HG02943 (cell line): ENCODE data around the gene CHD5.

Experiments used
- ATAC-seq: cut with Tn5 transposase; IDR thresholded peaks from one replicate; pipeline ENCODE4 v1.9.1; 2021; ENCODE audit warnings: mild to moderate bottlenecking, low read depth, moderate library complexity; ENCODE audit not compliant: unreplicated experiment

CHD5 gene

GRCh38 chr1:6162341-6162740, 17.8 kb downstream of the CHD5 start:
- ATAC-seq = no peak

- no peak for ATAC-seq
Observed at GRCh38 chr1:6158181-6158580, 21.9 kb downstream of the CHD5 start.

DNA sequence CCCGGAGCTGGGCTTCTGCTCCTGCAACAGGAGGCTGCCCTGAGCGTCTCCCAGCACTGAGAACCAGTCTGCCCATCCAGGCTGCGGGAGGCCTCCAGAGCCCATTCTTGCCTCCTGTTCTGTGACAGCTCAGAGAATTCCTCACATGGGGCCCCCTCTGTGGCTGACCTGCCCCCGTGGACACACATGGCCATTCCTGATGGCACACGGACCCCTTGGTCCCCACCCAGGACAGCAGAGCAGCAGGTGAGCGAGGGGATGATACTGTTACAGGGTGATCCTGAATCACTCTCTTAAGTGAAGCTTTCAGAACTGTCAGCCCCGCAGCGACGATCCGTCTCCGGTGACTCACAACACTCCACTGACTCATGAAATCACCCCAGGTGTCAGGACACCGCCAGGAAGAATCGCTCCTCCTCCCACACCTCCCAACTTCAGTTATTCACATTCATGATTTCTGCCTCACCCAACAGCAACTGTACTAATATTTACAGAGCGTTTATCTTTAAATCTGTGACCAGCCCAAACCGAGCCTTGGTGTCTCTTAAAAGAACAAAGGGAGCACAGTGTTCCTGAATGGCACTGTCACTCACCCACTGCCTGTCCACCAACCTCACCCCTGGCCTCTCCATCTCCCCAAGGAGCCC, 22.5 kb downstream of the CHD5 start:
- ATAC-seq = no peak

DNA sequence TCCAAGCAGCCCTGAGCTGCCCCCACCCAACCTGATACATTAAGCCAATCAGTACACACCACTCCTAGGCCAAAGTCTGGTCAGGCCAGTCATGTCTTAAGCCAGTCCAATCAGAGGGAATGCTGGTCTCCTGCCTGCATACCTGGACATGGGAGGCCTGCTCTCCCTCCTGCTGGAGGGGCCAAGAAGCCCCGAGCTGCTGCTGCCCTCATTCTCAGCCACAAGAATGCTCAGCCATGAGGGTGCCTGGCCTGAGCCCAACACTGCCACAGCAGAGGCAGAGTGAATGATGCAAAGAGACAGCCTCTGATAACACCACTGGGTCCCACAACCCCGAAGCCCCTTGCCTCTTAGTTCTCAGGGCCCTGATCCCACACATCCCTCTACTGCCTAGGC, 23.0 kb downstream of the CHD5 start:
- ATAC-seq = no peak

- no peak for ATAC-seq
Observed at GRCh38 chr1:6154525-6155319, 25.4 kb downstream of the CHD5 start.

- ATAC-seq = no peak
Observed at GRCh38 chr1:6152882-6153281, 27.2 kb downstream of the CHD5 start.

DNA sequence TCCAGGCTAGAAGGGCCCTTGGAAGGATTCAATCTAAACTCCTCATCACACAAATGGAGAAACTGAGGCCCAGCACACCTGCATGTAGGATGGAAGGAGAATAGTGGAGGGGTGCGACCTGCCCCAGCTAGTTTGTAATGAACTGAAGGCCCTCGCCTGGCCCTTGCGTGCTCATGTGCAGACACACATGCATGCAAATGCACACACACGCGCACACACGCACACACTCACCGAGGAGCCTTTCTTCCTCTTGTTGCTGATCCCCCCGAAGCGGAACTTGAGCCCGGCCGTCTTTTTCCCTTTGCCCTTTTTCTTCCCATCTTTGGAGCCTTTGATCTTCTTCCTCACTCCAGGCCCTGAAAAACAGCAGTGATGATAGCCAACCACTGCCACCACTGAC, 27.9 kb downstream of the CHD5 start:
- no peak for ATAC-seq

DNA sequence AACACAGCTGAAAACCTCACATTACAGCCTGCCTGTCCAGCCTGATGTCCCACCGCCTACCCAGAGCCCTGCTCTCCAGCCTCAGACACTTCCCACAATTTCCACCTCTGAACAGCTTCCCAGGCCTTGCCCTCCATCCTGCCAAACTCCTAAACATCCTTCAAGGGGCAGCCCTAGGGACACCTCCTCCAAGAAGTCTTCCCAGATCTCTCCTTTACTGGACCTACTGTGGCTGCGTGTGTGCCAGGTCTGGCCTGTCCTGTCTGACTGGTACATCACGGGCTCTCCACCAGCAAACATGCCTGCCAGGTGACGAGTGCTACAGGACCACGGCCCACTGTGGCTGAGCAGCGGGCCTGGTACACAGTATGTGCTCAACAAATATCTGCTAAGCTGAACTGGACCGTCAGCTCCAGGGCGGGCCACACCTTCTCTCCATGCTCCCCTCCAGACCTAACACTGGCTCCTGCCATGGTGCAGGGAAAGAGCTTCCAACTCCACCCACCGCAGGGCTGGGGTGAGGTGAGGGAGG, 28.8 kb downstream of the CHD5 start:
- ATAC-seq = no peak

DNA sequence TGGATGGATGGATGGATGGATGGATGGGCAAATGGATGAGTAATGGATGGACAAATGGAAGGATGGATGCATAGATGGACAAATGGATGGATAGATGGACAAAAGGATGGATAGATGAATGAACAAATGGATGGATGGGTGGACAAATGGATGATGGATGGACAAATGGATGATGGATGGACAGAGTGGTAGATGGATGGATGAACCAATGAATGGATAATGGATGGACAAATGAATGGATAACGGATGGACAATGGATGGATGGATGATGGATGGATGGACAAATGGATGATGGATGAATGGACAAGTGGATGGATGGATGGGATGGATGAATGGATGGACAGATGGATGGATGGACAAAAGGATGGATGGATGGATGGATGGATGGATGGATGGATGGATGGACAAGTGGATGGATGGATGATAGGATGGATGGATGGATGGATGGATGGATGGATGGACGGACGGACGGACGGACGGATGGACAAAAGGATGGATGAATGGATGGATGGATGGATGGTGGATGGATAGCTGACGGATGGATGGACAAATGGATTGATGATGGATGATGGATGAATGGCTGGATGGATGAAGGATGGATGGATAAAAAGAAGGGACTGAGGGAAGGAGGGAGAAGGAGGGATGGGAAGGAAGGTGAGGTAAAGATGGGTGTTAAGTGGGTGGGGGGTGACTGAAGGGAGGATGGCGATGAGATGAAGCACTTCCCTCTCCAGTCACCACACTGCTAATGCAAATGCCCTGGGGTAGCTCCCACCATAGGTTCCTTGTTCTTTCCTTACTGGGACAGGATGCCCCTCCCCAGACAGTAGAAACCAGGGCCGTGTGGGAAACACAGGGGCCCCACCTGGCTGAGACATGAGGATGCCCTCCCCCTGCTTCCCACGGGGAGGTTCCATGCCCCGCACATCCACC, 29.8 kb downstream of the CHD5 start:
- ATAC-seq = no peak

- no peak for ATAC-seq
Observed at GRCh38 chr1:6149597-6149996, 30.5 kb downstream of the CHD5 start.

DNA sequence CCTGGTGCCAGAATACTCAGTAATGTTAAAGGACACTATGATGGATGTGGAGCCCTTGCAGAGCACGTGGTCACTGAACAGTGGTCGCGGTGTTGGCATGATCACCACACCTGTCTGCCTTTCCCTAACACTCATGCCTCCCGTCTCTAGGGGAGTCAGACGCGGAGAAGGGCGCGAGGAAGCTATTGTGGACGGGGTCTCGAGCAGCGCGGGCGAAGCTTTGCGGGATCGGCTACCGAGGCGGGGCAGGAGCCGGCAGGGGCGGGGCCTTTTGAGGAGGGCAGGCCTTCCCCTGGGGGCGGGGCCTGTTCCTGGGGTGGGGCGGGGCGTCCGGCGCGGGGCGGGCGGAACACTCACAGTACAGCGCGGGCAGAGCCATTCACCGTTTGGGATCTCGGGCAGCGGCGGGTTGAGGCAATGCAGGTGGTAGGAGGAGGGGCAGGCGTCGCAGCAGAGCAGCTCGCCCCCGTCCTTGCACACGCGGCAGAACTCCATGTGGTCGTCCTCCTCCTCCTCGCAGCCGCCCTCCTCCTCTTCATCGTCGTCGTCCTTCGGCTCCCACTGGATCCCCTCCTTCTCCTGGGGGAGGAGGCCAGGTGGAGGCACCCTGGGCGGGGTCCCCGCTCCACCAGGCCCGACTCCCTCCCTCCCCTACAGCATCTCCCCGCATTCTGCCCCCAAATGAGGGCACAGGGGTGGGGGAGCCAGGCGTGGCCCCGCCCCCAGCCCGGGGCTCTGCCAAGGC, 31.5 kb downstream of the CHD5 start:
- ATAC-seq = no peak

GRCh38 chr1:6145864-6146410, 34.2 kb downstream of the CHD5 start:
- ATAC-seq = no peak

GRCh38 chr1:6145396-6145750, 34.7 kb downstream of the CHD5 start:
- ATAC-seq = no peak

DNA sequence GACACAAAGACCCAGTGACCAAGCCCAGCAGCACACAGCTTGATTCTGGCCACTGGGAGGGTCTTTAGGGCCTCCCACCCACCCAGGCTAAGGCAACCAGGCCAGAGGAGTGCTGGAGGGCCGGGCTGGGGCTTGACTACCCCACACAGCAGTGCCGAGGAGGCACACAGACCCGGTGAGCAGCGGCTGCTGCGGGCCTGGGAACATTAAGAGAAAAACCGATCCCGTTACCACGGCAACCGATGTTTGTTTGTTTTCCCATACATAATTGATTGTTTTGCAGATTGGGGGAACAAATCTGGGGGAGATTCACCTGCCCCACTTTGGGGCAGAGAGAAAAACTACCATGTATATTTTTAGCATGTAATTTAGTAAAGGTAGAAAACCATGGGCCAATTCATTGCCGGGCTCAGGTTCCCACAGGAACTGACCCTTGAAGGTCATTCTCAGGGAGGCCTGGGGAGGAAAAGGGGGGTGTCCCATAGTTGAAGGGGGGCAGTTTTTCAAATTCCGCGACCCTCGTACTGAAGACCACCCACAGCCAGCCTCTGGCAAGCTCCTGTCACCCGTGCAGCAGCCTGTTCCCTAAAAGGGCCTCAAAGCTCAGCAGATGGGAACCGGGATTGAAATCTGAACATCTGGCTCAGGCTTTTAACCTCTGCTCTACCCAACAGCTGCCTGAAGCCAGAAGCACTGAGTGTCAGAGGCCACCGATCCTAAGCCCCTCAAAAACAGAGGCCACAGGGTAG, 35.3 kb downstream of the CHD5 start:
- ATAC-seq = no peak

- ATAC-seq = no peak
Observed at GRCh38 chr1:6144175-6144574, 35.9 kb downstream of the CHD5 start.

- no peak for ATAC-seq
Observed at GRCh38 chr1:6143395-6143794, 36.7 kb downstream of the CHD5 start.

GRCh38 chr1:6142734-6143133, 37.4 kb downstream of the CHD5 start:
- no peak for ATAC-seq

GRCh38 chr1:6142036-6142621, 38.0 kb downstream of the CHD5 start:
- no peak for ATAC-seq

DNA sequence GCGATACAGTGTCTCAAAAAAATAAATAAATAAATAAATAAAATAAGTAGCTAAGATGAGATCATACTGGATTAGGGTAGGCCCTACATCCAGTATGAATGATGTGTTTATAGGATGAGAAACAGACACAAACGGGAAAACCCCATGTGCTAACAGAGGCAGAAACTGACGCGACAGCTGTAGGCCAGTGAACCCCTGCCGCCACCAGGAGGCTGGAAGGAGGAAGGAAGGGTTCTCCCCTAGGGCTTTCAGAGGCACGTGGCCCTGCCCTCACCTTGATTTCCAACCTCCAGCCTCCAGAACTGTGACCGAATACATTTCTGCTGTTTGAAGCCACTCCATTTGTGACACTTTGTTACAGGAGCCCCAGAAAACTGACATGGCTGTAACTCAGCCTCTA, 38.5 kb downstream of the CHD5 start:
- ATAC-seq = no peak
